Esophagus muscularis mucosa (tissue), 3 donors: ENCODE results near the gene FAM174B.

Experiments used
- POLR2A ChIP-seq: fragments of 450-650 bp; IDR thresholded peaks from one replicate; pipeline ENCODE4 v1.6.1; 2017; ENCODE audit warnings: antibody characterized with exemption, moderate library complexity, mild to moderate bottlenecking, low read depth
- POLR2AphosphoS5 ChIP-seq, 2 donors: sonication (generic); formaldehyde crosslinking; IDR thresholded peaks; one replicate each; pipeline ENCODE4 v1.6.1; 2017; ENCODE audit warnings: antibody characterized with exemption in 2 of 2
- TF ChIP-seq, protein P1 (sequence below), 3 experiments: fragments of 200-600 bp in 2 of 3; fragments of 450-650 bp in 1 of 3; sonication (generic) in 2 of 3; IDR thresholded peaks; one replicate each; pipeline ENCODE4 v1.5.1; 2017 to 2019; ENCODE audit warnings: antibody characterized with exemption in 3 of 3, mild to moderate bottlenecking in 2 of 3, moderate library complexity in 1 of 3

- TF ChIP-seq, protein P1, sequence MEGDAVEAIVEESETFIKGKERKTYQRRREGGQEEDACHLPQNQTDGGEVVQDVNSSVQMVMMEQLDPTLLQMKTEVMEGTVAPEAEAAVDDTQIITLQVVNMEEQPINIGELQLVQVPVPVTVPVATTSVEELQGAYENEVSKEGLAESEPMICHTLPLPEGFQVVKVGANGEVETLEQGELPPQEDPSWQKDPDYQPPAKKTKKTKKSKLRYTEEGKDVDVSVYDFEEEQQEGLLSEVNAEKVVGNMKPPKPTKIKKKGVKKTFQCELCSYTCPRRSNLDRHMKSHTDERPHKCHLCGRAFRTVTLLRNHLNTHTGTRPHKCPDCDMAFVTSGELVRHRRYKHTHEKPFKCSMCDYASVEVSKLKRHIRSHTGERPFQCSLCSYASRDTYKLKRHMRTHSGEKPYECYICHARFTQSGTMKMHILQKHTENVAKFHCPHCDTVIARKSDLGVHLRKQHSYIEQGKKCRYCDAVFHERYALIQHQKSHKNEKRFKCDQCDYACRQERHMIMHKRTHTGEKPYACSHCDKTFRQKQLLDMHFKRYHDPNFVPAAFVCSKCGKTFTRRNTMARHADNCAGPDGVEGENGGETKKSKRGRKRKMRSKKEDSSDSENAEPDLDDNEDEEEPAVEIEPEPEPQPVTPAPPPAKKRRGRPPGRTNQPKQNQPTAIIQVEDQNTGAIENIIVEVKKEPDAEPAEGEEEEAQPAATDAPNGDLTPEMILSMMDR (IDR thresholded peaks at IDR 0.05): no peak
- TF ChIP-seq POLR2AphosphoS5 (IDR thresholded peaks at IDR 0.05) (no peak), POLR2A (no peak)
Measured at GRCh38 chr15:92652576-92652966, 3.0 kb downstream of the FAM174B start.
